Sigmoid colon (tissue), 7 donors: ENCODE measurements around the gene TKFC. TPM values are rescaled to one million over a fixed set of nuclear protein-coding genes. Genes with fewer than 3 reads are reported as not detected.

Source experiments
- DNase-seq: peaks from one replicate; pipeline ENCODE4 v3.0.0-alpha.2; 2019
- H3K27ac ChIP-seq, 4 donors: fragments of 200-600 bp; sonication (generic); one replicate each; pipeline ENCODE4 v1.5.1; 2016 to 2019; ENCODE audit warnings: mild to moderate bottlenecking in 1 of 4
- H3K27me3 ChIP-seq, 3 donors: fragments of 200-600 bp; sonication (generic); one replicate each; pipeline ENCODE4 v1.5.1; 2019; ENCODE audit warnings: mild to moderate bottlenecking in 1 of 3
- H3K36me3 ChIP-seq, 4 donors: fragments of 200-600 bp; sonication (generic); one replicate each; pipeline ENCODE4 v1.5.1; 2016 to 2019
- H3K4me1 ChIP-seq, 4 donors: fragments of 200-600 bp; sonication (generic); one replicate each; pipeline ENCODE4 v1.5.1; 2017 to 2019
- H3K4me3 ChIP-seq, 4 donors: fragments of 200-600 bp; sonication (generic); one replicate each; pipeline ENCODE4 v1.5.1; 2017 to 2019; ENCODE audit warnings: mild to moderate bottlenecking in 2 of 4, moderate library complexity in 1 of 4
- H3K9me3 ChIP-seq, 4 donors: fragments of 200-600 bp in 3 of 4; sonication (generic) in 3 of 4; one replicate each; pipeline versions ENCODE4 v1.5.1 to v1.6.1; 2013 to 2019
- CTCF ChIP-seq, 4 experiments: fragments of 450-650 bp in 3 of 4; fragments of 200-600 bp in 1 of 4; IDR thresholded peaks; one replicate each; pipeline ENCODE4 v1.5.1; 2016 to 2019; ENCODE audit warnings: antibody characterized with exemption in 4 of 4, mild to moderate bottlenecking in 3 of 4, moderate library complexity in 2 of 4
- EP300 ChIP-seq, 4 donors: sonication (generic); formaldehyde crosslinking; IDR thresholded peaks; one replicate each; pipeline ENCODE4 v1.6.1; 2017; ENCODE audit warnings: antibody characterized with exemption in 4 of 4
- POLR2A ChIP-seq, 2 donors: fragments of 450-650 bp; IDR thresholded peaks; one replicate each; pipeline ENCODE4 v1.6.1; 2016; ENCODE audit warnings: antibody characterized with exemption in 2 of 2, mild to moderate bottlenecking in 2 of 2, moderate library complexity in 2 of 2
- POLR2AphosphoS5 ChIP-seq, 4 donors: sonication (generic); formaldehyde crosslinking; IDR thresholded peaks; one replicate each; pipeline ENCODE4 v1.6.1; 2017; ENCODE audit warnings: antibody characterized with exemption in 4 of 4
- WGBS, 2 donors: extraction: QIAGEN DNeasy Blood & Tissue Kit; methylation state at CpG; one replicate each; pipeline ENCODE4 v1.1.7; 2013; 5-methylcytosine and 5-hydroxymethylcytosine counted together
- intact Hi-C: fragments of 100-400 bp; cut with DNase I; formaldehyde crosslinking; loops from one replicate; pipeline ENCODE4 v1.15.1; 2023
- polyA plus RNA-seq, 3 donors: library from polyadenylated mRNA; stranded (reverse); fragments of 200-250 nt; gene quantifications; one replicate each; pipeline ENCODE4 v1.2.3, GENCODE V29; 2013
- total RNA-seq, 4 donors: library from RNA; depleted of rRNA; stranded (reverse); fragments of >200 nt; gene quantifications; one replicate each; pipeline ENCODE4 v1.1.0, GENCODE V29; 2016
- donor health status: healthy with polysubstance abuse.
- donor health status: Bipolar disorder and iron deficiency.
- donor health status: healthy.

The TKFC gene
- total and polyA plus RNA-seq, 7 donors: 10.8 to 40.0 (median 12.0) TPM

GRCh38 chr11:61345954-61346843 lies 13.2 kb downstream of the TKFC start:
- Histone ChIP-seq H3K9me3 (no peaks in the 10 kb centered on the region), H3K36me3 (peaks cover 0 to 49% (median 21%) of the 10 kb centered on the region in 4 donors), H3K4me3 (no peak overlapping the region), H3K27me3 (no peaks in the 10 kb centered on the region), H3K4me1 (no peaks in the 10 kb centered on the region), H3K27ac (no peak overlapping the region)
- intact Hi-C loops: no loop called here
- DNase-seq: no peak
- 49 to 74% methylated on average over 14 of the region's 14 CpGs for WGBS, 2 donors
- TF ChIP-seq CTCF (IDR thresholded peaks at IDR 0.05) (no peak), POLR2A (IDR thresholded peaks at IDR 0.05) (no peak), POLR2AphosphoS5 (IDR thresholded peaks at IDR 0.05) (no peak), EP300 (IDR thresholded peaks at IDR 0.05) (no peak)

GRCh38 chr11:61347916-61348461 lies 15.0 kb downstream of the TKFC start:
- peaks cover 0 to 66% (median 36%) of the 10 kb centered on the region in 4 donors for H3K36me3 ChIP-seq

GRCh38 chr11:61349189-61349751 lies 16.2 kb downstream of the TKFC start:
- intact Hi-C loops: no loop called here
- Histone ChIP-seq H3K4me1 (no peaks in the 10 kb centered on the region), H3K4me3 (no peak overlapping the region), H3K27me3 (no peaks in the 10 kb centered on the region), H3K27ac (no peak overlapping the region), H3K36me3 (peaks cover 0 to 79% (median 47%) of the 10 kb centered on the region in 4 donors), H3K9me3 (no peaks in the 10 kb centered on the region)
- no peak for TF ChIP-seq EP300 (IDR thresholded peaks at IDR 0.05)
- no peak for TF ChIP-seq POLR2AphosphoS5 (IDR thresholded peaks at IDR 0.05)
- no peak for TF ChIP-seq CTCF (IDR thresholded peaks at IDR 0.05)
- TF ChIP-seq POLR2A (IDR thresholded peaks at IDR 0.05): no peak
- WGBS, 2 donors: 93 to 94% methylated on average over 12 of the region's 12 CpGs
- DNase-seq: no peak

More at GRCh38 chr11:61347916-61348461, 15.0 kb downstream of the TKFC start:
- Histone ChIP-seq H3K9me3 (no peaks in the 10 kb centered on the region), H3K4me1 (no peaks in the 10 kb centered on the region), H3K27me3 (no peaks in the 10 kb centered on the region), H3K27ac (no peak overlapping the region), H3K4me3 (no peak overlapping the region)
- no peak for DNase-seq
- 86% methylated on average over 11 of the region's 11 CpGs for WGBS, 2 donors
- intact Hi-C loops: no loop called here
- TF ChIP-seq POLR2AphosphoS5 (IDR thresholded peaks at IDR 0.05): no peak
- no peak for TF ChIP-seq POLR2A (IDR thresholded peaks at IDR 0.05)
- TF ChIP-seq EP300 (IDR thresholded peaks at IDR 0.05): no peak
- TF ChIP-seq CTCF (IDR thresholded peaks at IDR 0.05): no peak

GRCh38 chr11:61349916-61350315 lies 16.9 kb downstream of the TKFC start:
- Histone ChIP-seq H3K27ac (no peak overlapping the region), H3K36me3 (peaks cover 0 to 83% (median 47%) of the 10 kb centered on the region in 4 donors), H3K9me3 (no peaks in the 10 kb centered on the region), H3K4me3 (no peak overlapping the region), H3K27me3 (no peaks in the 10 kb centered on the region), H3K4me1 (no peaks in the 10 kb centered on the region)
- 95 to 96% methylated on average over 10 of the region's 10 CpGs for WGBS, 2 donors
- TF ChIP-seq EP300 (IDR thresholded peaks at IDR 0.05) (no peak), POLR2A (IDR thresholded peaks at IDR 0.05) (no peak), CTCF (IDR thresholded peaks at IDR 0.05) (no peak), POLR2AphosphoS5 (IDR thresholded peaks at IDR 0.05) (no peak)
- intact Hi-C loops: no loop called here
- no peak for DNase-seq
